Measurements from ENCODE around the gene TATDN3. TPM values are rescaled to one million over a fixed set of nuclear protein-coding genes. Genes with fewer than 3 reads are reported as not detected.

TATDN3 gene
- polyA plus RNA-seq, 1 donor (not counting 4 experiments of a cell fraction or from before 2014, with no cell fraction given) = 11.6 TPM

DNA sequence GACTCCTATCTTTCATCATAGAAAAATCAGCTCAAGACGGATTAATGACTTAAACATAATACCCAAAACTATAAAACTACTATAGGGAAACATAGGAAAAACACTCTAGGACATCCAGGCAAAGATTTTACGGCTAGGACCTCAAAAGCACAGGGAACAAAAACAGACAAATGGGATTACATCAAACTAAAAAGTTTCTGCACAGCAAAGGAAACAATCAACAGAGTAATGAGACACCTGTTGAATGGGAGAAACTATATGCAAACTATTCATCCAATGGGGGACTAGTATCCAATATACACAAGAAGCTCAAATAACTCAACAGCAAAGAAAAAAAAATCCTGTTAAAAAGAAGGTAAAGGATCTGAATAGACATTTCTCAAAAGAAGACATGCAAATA, 18.7 kb upstream of the TATDN3 start:
- Histone ChIP-seq H3K27me3 (ENCODE audit: control insufficient read depth, extremely low read depth, insufficient read depth, low read length) (no peaks in the 10 kb centered on the region), H3K27ac (ENCODE audit: control insufficient read depth, insufficient read depth, low read length) (no peak overlapping the region), H3K4me3 (ENCODE audit: control insufficient read depth in 2 of 3, extremely low read depth in 1 of 3, insufficient read depth in 2 of 3, low read depth in 1 of 3, low read length in 3 of 3) (no peak overlapping the region), H4K20me1 (ENCODE audit: control insufficient read depth, extremely low read depth, insufficient read depth, low read length) (no peaks in the 10 kb centered on the region), H3K36me3 (ENCODE audit: control insufficient read depth in 2 of 2, extremely low read depth in 1 of 2, insufficient read depth in 2 of 2, low read length in 2 of 2) (no peaks in the 10 kb centered on the region), H3K4me2 (ENCODE audit: control insufficient read depth, extremely low read depth, insufficient read depth, low read depth, low read length) (no peak overlapping the region), H2AFZ (ENCODE audit: control insufficient read depth, low read length) (no peak overlapping the region), H3K79me2 (ENCODE audit: control insufficient read depth, insufficient read depth, low read length) (no peaks in the 10 kb centered on the region), H3K4me1 (ENCODE audit: control insufficient read depth, extremely low read depth, insufficient read depth, low read length) (no peaks in the 10 kb centered on the region), H3K9me1 (ENCODE audit: control insufficient read depth, extremely low read depth, insufficient read depth, low read length) (no peaks in the 10 kb centered on the region), H3K9me3 (ENCODE audit: control insufficient read depth, low read depth, low read length) (no peaks in the 10 kb centered on the region), H3K9ac (ENCODE audit: control insufficient read depth, extremely low read depth, insufficient read depth, low read length) (no peak overlapping the region)
- TF ChIP-seq, protein P1, sequence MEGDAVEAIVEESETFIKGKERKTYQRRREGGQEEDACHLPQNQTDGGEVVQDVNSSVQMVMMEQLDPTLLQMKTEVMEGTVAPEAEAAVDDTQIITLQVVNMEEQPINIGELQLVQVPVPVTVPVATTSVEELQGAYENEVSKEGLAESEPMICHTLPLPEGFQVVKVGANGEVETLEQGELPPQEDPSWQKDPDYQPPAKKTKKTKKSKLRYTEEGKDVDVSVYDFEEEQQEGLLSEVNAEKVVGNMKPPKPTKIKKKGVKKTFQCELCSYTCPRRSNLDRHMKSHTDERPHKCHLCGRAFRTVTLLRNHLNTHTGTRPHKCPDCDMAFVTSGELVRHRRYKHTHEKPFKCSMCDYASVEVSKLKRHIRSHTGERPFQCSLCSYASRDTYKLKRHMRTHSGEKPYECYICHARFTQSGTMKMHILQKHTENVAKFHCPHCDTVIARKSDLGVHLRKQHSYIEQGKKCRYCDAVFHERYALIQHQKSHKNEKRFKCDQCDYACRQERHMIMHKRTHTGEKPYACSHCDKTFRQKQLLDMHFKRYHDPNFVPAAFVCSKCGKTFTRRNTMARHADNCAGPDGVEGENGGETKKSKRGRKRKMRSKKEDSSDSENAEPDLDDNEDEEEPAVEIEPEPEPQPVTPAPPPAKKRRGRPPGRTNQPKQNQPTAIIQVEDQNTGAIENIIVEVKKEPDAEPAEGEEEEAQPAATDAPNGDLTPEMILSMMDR (optimal IDR thresholded peaks at IDR 0.05 in 1 of 3, IDR thresholded peaks at IDR 0.05 in 1 of 3, conservative IDR thresholded peaks at IDR 0.05 in 1 of 3; ENCODE audit: extremely low read depth in 1 of 3, insufficient read depth in 2 of 3, low read length in 3 of 3) = no peak
- no peak for TF ChIP-seq EZH2 (IDR thresholded peaks at IDR 0.05; ENCODE audit: low read length)
- dilution Hi-C loops (cut with MboI; ENCODE audit: extremely low pct_ligation_motif_present, low sequenced_read_pairs) = no loop called here
- FAIRE-seq (no peak), DNase-seq (ENCODE audit: low read depth, low spot score) (no peak)

DNA sequence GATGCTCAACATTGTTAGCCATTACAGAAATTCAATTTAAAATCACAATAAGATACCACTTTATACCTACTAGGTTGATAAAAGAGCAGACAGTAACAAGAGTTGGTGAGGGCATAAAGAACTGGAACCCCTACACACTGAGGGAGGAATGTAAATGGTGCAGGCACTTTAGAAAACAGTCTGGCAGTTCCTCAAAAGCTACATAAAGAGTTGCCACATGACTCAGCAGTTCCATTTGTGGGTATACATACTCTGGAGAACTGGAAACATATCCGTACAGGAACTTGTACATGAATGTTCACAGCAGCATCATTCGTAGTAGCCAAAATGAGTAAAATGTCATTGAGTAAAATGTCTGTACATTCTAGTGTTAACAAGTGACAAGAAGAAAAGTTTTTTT, 17.1 kb upstream of the TATDN3 start:
- DNase-seq (ENCODE audit: low read depth, low spot score) (no peak), FAIRE-seq (no peak)
- Histone ChIP-seq H3K36me3 (ENCODE audit: control insufficient read depth in 2 of 2, extremely low read depth in 1 of 2, insufficient read depth in 2 of 2, low read length in 2 of 2) (no peaks in the 10 kb centered on the region), H3K9me1 (ENCODE audit: control insufficient read depth, extremely low read depth, insufficient read depth, low read length) (no peaks in the 10 kb centered on the region), H3K9me3 (ENCODE audit: control insufficient read depth, low read depth, low read length) (no peaks in the 10 kb centered on the region), H4K20me1 (ENCODE audit: control insufficient read depth, extremely low read depth, insufficient read depth, low read length) (no peaks in the 10 kb centered on the region), H3K27ac (ENCODE audit: control insufficient read depth, insufficient read depth, low read length) (no peak overlapping the region), H3K4me1 (ENCODE audit: control insufficient read depth, extremely low read depth, insufficient read depth, low read length) (no peaks in the 10 kb centered on the region), H3K4me3 (ENCODE audit: control insufficient read depth in 2 of 3, extremely low read depth in 1 of 3, insufficient read depth in 2 of 3, low read depth in 1 of 3, low read length in 3 of 3) (no peak overlapping the region), H3K9ac (ENCODE audit: control insufficient read depth, extremely low read depth, insufficient read depth, low read length) (no peak overlapping the region), H3K27me3 (ENCODE audit: control insufficient read depth, extremely low read depth, insufficient read depth, low read length) (no peaks in the 10 kb centered on the region), H3K4me2 (ENCODE audit: control insufficient read depth, extremely low read depth, insufficient read depth, low read depth, low read length) (no peak overlapping the region), H2AFZ (ENCODE audit: control insufficient read depth, low read length) (no peak overlapping the region), H3K79me2 (ENCODE audit: control insufficient read depth, insufficient read depth, low read length) (no peaks in the 10 kb centered on the region)
- TF ChIP-seq, protein P1 (optimal IDR thresholded peaks at IDR 0.05 in 1 of 3, IDR thresholded peaks at IDR 0.05 in 1 of 3, conservative IDR thresholded peaks at IDR 0.05 in 1 of 3; ENCODE audit: extremely low read depth in 1 of 3, insufficient read depth in 2 of 3, low read length in 3 of 3) = no peak
- TF ChIP-seq EZH2 (IDR thresholded peaks at IDR 0.05; ENCODE audit: low read length) = no peak
- dilution Hi-C loops (cut with MboI; ENCODE audit: extremely low pct_ligation_motif_present, low sequenced_read_pairs) = no loop called here
